Measurements from ENCODE around the gene TIAM1. TPM values are rescaled to one million over a fixed set of nuclear protein-coding genes. Genes with fewer than 3 reads are reported as not detected.
"Not testable (repeated sequence)": the region's sequence is repeated elsewhere in the genome, so short reads cannot be mapped to it uniquely, and the experiment has no call there.

TIAM1 gene
- polyA plus RNA-seq, 4 donors: 9.4 to 17.1 (median 13.3) TPM

DNA sequence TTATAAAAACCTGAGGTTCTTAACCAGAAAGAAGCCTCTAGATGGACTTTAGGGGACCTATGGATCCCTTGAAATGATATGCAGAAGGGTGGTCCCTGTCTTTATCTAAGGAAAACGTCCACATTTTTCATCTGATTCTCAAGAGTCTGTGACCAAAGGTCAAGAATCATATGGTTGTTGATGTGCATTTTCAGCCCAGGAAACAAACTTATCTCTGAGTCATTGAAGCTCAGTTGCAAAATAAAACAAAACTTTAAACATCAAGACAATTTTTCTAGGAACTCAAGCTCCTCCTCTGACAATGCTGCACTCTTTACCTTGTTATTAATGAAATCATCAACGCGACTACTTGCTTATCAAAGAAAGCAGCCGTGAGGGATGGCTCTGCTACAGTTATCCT is 83.3 kb downstream of the TIAM1 start:
- no peak for DNase-seq (ENCODE audit: low read depth in 4 of 4, low spot score in 2 of 4)

DNA sequence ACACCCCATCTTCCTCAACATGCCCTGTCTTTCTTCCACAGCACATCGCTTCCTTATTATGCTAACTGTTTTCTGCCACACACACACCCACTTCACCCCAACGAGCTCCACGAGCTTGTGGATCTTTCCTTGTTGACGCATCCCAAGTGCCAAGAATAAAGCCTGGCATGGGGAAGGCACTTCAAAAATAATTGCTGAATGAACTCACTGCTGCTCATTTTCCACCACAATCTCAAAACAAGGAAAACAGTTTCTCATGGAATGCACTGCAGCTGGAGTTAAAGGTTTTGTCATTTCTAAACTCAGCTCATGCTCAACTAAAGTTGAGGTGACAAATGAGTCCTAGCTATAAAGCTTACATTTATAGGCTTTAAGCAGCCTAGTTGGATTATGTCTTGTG is 86.0 kb downstream of the TIAM1 start:
- DNase-seq (ENCODE audit: low read depth in 4 of 4, low spot score in 2 of 4): no peak

DNA sequence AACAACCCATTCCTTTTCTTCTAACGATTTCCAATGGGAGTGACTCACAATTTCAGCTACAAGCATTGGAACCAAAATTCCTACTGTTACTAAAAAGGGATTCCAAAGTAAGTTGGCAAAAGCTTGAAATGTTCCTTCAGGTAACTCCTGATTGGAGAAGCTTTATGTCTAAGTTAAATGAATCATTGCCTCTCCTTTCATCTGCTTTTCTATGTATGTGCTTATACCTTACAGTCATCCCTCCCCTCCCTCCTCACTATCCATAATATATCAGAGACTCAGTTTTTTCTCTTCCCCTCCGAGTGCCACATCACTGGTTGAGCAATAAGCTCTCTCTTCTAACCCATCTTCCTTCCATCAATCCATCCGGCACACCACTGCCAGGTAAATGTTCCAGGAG is 86.8 kb downstream of the TIAM1 start:
- no peak for DNase-seq (ENCODE audit: low read depth in 4 of 4, low spot score in 2 of 4)

DNA sequence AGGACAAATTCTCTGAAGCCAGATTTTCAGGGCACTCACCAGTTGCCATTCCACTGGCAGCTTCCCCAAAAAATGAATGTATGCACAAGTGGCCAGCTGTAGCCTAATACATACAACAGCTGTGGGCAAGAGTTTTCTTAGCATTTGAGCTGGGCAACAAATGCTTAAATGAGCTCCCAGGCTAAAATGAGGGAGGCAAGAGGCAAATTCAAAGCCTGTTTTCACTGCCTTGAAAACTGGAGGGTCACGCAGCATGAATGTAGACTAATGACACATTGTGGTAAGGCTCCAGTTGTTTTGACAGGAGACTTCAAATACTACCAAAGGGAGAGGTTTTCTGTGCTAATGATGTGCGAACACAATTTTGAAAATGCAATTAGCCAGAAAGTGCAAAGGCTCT is 88.2 kb downstream of the TIAM1 start:
- DNase-seq (ENCODE audit: low read depth in 4 of 4, low spot score in 2 of 4): no peak

DNA sequence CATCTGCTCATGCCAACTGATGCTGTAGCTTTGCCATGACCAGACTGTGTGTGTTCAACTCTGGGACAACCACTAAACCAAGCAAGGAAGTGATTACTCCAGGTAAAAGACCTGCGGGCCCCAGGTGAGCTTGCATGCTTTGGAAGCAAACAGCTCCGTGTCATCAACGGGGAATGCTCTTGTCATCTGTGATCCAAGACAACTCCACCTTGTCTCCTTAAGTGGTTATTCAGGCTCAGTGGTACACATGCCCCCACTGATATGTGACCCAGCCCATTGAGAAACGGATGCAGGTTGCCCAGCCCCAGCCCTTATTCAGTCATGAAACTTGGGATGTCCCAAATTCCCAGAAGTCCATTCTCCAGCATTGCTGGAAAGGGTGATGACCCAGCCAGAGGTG is 89.0 kb downstream of the TIAM1 start:
- no peak for DNase-seq (ENCODE audit: low read depth in 4 of 4, low spot score in 2 of 4)

DNA sequence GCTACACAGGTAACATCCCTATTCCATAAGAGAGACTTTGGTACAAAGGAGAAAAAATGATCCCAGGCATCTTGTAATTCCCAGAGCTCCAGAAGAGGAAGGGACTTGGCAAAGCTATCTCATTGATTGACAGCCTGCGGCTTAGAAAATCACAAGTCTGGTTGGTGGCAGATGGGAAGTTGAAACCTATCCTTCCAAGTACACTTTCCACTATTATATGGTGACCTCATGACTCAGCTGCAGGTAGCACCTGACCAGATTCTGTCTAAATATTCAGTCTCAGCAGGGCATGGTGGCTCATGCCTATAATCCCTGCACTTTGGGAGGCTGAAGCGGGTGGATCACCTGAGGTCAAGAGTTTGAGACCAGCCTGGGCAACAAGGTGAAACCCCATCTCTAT is 89.9 kb downstream of the TIAM1 start:
- no peak for DNase-seq (ENCODE audit: low read depth in 4 of 4, low spot score in 2 of 4)

DNA sequence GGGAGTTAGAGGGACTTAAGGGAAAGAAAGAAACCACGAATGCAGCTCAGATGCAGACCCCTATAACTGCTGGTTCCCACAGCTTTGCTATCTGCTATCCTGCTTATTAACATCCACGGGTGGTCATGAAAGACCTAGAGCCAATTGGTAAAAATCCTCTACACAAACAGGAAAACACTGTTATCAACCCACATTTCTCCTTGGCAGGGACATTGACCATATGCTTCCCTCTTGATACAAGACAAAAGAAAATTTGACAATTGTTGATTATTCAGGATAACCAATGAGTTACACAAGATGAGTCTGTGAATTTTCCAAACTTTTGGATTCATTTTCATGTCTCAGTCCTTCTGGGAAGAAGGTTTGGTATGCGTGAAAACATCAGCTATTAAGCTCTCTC is 90.4 kb downstream of the TIAM1 start:
- DNase-seq (ENCODE audit: low read depth in 4 of 4, low spot score in 2 of 4): no peak

DNA sequence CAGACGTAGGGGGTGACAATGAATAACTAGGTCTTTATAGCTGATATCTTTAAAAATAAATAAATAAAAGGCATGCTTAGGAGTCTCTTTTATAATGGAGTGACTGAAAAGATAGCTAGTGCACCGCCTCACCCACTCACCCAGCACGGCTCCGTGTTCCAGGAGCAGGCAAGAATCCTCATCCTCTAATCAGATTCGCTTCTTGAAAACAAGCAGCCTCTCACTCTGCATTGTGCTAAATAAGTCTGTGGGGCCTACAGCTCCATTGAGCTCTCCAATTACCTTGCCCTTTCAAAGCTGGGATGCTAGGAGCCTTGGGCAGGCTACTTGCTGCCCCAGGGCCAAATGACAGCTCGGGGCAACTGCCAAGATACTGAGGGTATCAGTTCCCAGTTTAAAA is 91.5 kb downstream of the TIAM1 start:
- no peak for DNase-seq (ENCODE audit: low read depth in 4 of 4, low spot score in 2 of 4)

DNA sequence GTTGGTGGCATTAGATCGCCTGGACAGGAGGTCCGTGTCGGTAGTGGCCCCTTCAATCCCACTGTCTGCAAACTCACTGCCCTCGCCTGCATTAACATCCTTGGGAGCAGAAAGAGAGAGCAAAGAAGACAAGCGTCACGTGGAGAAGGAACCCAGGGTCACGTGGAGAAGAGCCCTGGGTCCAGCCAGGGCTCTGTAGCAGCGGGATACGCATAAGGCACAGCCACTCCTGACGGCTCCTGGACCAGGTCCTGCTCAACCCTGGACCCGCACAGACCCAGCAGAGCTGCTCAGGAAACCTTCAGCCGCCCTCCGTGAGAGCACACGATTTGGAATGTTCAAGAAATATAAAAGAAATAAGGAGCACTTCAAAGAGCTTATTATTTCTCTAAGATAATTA is 92.0 kb downstream of the TIAM1 start:
- no peak for DNase-seq (ENCODE audit: low read depth in 4 of 4, low spot score in 2 of 4)

DNA sequence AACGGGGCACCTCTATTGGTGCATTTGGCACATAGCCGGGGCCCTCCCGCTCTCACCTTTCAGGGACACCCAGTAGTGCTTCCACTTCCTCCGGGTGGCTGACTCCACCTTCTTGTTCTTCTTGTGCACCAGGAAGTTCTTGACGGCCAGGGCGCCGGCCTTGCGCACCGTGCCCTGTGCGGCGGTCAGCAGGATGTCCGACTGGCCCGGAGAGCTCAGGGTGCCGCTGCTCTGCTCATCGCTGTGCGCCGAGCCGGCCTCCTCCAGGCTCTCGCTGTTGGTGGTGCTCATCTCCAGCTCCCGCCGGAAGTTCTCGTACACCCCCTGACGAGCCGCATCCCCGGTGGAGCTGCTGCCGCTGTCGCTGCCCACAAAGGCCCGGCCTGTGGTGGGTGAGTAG is 92.4 kb downstream of the TIAM1 start:
- DNase-seq (ENCODE audit: low read depth in 4 of 4, low spot score in 2 of 4): no peak

DNA sequence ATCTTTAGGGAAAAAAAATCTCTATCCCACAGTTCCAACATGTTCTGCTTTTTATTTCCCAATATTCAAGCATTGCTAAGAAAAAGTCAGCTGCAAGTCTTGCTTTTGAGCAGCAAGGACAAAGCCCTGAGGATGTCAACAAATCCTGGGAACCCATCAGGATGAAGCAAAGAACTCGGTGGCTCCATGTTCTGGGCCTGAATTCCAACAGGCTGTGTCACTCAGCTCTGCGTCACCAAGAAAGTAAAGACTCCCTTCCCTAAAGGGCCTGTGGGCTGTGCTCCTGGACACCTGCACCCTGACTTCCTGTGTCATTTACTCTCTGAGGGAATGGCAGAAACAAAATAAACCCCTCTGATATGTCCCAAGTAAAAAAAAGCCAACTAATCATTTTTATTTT is 95.5 kb downstream of the TIAM1 start:
- DNase-seq (ENCODE audit: low read depth in 4 of 4, low spot score in 2 of 4): no peak

DNA sequence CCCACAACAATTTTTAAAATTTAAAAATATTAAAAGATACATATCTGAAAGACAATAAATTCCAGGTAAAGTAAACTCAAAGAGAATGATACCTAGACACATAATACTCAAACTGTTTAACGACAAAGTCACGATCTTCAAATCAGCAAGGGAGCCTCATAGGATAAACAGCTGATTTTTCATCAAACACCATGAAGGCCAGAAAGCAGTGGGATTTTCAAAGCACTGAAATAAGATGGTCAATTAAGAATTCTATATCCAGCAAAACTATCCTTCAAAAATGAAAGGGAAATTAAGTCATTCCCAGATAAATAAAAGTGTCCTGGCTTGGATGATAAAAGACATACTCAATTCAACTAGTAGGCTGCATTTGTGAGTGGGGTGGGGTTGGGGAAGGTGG is 100.5 kb downstream of the TIAM1 start:
- no peak for DNase-seq (ENCODE audit: low read depth in 4 of 4, low spot score in 2 of 4)

DNA sequence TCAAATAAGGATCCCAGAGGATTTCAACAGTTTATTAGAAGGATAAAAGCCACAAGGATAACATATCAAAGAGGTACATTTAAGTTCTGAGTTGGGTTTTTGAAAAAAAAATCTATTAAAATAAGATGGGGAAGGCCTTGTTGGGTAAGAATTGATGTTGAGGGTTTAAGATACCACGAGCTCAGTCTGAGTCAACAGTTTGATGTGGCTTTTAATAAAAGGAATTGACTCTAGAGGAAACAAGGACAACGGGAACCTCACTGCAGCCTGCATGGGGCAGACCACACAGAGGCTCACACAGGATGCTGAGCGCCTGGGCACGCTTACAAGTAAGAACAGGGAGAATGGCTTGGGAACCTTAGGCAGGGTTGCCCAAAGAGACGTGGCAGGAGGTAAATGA is 107.5 kb downstream of the TIAM1 start:
- DNase-seq (ENCODE audit: low read depth in 4 of 4, low spot score in 2 of 4): no peak

DNA sequence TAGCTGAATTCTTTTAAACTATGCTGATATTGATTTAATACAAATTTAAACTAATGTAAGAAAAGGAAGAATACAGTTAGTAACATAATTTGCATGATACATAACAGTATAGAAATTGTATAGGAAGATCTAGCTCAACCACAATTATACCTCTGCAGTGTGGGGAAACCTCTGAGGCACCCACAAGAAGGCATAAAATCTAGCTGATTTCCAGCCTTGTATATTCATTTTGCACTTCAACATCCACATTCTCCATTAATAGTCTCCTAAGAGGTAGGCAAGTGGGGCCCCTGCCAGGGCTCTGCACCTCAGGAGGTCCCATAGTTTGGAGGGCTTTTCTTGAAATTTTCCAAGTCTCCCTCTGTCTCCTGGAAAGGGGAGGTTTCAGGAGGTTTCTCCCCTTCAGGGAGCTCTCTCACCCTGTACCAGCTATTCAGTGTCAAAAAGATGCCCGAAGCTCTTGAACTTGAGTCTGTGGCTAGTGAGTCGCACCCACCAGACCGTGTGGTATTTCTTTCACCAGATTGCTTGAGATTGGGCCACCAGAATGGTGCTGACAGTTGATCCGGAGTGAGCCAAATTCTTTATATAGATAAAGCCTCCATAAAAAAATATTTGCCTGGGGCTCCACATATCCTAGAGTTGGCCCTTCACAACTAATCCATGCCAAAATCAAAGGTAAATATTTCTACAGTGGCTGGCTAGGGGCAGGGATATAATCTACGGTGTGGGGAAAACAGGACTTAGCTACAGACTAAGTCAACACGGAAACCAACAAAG is 108.2 kb downstream of the TIAM1 start:
- DNase-seq (ENCODE audit: low read depth in 4 of 4, low spot score in 2 of 4): no peak

DNA sequence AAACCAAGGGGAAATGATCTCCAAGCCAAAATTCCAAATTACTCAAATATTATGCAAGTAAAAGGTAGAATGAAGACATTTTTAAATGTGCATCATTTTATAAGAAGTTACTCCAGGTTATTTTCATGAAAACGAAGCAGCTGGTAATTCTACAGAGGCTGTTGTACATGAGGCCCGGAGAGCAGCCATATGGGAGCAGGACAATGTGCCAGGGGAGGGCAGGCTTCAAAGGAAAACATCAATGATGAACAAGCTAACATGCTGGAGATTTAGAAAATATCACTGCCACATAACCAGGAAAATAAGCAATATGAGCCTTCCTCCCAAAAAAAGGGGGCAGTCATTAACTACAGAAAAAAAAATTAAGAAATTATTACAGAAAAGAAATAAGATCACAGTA is 109.1 kb downstream of the TIAM1 start:
- DNase-seq (ENCODE audit: low read depth in 4 of 4, low spot score in 2 of 4): no peak

DNA sequence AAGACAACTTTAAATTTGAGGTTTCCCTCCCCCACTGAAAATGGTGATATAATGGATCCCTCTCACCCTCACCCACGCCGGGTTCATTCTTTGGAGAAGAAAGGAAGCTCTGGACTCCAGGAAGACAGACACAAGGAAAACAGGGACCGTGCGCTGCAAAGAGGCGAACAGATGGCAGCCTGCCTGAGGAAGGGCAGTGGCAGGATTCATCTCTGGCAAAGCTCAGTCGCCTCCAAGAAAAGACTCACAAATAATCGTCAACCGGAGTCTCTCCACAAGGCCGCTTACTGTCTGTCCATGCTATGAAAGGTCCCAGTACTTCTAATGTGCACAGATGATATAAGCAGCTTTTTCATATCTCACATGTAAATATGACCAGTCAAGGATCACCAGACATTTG is 110.3 kb downstream of the TIAM1 start:
- no peak for DNase-seq (ENCODE audit: low read depth in 4 of 4, low spot score in 2 of 4)

DNA sequence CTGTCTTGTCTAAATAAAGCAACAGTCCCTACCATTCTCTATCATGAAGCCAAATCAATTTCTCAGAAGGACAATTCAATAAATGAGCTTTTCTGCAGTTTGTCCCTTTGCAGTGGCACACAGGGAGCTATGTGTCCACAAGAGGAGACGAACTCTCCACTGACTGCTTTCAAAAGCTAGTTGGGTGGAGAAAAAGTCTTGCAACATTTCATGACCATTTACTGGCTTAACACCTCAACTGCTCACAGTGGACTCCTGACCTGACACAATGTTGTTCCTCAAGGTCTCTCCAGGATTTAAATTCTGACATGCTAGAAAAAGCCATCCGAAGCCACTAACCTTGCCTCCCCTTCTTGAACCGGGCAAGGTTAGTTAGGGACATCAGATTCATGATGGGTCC is 111.7 kb downstream of the TIAM1 start:
- DNase-seq (ENCODE audit: low read depth in 4 of 4, low spot score in 2 of 4): no peak

DNA sequence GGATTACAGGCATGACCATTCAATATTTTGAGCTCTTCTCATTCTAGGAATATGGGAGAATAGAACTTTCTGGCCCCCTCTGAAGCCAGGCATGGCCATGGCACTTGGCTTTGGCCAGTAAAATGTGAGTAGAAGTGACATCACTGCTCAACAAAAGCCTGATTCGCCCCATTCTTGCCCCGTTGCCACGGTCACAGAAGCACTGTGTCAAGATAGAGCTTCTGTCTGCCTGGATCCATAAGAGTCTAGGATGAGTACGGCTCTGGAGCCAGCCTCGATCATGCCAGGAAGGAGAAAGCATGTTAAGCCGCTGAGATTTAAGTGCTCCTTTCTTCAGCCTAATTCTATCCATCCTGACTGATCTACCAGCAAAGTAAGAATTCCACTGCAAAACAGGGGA is 113.1 kb downstream of the TIAM1 start:
- DNase-seq (ENCODE audit: low read depth in 4 of 4, low spot score in 2 of 4): no peak

DNA sequence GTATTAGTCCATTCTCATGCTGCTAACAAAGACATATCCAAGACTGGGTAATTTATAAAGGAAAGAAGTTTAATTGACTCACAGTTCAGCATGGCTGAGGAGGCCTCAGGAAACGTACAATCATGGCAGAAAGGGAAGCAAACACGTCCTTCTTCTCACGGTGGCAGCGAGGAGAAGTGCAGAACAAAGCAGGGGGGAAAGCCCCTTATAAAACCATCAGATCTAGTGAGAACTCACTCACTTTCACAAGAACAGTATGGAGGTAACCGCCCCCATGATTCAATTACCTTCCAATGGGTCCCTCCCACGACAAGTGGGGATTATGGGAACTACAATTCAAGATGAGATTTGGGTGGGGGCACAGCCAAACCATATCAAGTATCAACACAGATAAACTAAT is 115.3 kb downstream of the TIAM1 start:
- DNase-seq (ENCODE audit: low read depth in 4 of 4, low spot score in 2 of 4): not testable (repeated sequence)

DNA sequence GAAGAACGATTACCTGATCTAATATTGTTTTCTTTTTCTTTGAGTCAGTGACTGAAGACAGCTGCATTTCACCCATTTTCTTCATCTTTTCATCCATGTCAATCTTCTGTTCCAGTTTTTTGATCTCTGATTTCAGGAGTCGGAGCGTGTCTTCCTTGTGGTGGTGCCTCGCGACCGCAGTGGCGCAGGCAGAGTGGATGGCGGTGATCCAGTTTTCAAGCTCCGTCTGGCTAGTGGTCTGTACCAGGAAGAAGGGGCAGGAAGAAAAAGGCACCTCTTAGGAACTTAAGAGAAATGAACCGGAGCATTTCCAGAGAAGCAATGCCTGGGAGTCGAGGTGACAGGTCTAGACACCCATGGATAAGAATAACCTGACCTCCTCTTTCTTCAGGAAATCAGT is 118.3 kb downstream of the TIAM1 start:
- no peak for DNase-seq (ENCODE audit: low read depth in 4 of 4, low spot score in 2 of 4)

DNA sequence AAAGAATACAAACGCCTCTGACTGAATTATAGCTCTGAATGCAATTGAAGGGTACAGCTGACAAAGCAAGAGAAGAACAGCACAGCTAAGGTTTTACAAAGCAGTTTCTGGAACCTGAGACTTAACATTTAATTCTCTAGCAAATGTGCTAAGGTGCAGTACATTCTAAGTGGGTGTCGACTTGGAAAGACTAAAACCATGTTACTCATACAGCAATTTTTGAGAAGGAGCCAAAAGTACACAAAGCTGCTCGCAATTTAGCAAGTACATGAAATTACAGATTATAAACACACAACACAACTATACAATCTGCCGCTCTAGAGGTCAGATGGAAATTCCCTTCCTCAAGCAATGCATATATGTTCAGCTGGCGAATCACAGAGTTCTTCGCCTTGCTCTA is 121.9 kb downstream of the TIAM1 start:
- no peak for DNase-seq (ENCODE audit: low read depth in 4 of 4, low spot score in 2 of 4)

DNA sequence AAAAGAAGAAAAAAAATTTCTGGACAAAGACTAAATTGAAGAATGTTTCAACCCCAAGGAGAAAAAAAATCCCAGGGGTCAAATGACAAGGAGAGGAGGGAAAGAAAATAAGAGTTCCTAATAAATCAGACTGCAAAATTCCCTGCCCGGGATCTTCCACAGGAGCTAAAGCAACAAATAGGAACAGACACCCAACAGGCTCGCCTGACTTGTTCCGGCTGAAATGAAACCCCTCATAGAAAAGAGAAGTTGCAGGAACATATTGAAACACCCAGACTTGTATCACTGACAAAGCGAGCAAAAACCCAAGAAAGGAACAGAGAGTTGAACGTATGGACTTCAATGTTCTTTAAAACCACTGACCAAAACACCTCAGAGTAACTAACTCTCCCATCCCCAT is 123.0 kb downstream of the TIAM1 start:
- DNase-seq (ENCODE audit: low read depth in 4 of 4, low spot score in 2 of 4): no peak

DNA sequence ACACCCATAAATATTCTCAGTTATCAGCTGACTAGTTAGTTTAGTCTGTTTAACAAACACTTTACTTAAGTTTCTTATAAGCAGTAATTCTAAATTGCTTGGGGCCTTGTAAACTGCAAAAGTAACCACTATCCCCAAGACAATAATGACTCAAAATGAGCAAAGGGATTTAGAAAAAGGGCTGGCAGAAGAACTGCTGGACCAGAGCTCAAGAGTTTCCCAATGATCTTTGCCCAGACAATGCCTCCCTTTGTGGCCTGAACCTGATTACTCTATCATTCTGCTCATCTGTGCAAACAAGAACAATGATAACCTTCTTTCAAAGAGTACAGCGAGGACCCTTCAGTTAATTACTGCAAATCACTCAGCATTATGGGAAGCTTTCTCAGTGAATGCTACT is 123.5 kb downstream of the TIAM1 start:
- no peak for DNase-seq (ENCODE audit: low read depth in 4 of 4, low spot score in 2 of 4)
